ENCODE results near the gene SEC14L5. TPM values are rescaled to one million over a fixed set of nuclear protein-coding genes. Genes with fewer than 3 reads are reported as not detected.

The SEC14L5 gene
- total and polyA plus RNA-seq, 9 donors = 0.11 to 1.5 (median 0.38) TPM

GRCh38 chr16:5060073-5060641 is 102.0 kb downstream of the SEC14L5 start:
- 62 to 69% (median 67%) methylated on average over 10 of the region's 10 CpGs for WGBS, 3 donors
- Histone ChIP-seq H3K9me3 (no peaks in the 10 kb centered on the region), H3K4me3 (no peak overlapping the region), H3K36me3 (no peaks in the 10 kb centered on the region), H3K27me3 (no peaks in the 10 kb centered on the region), H3K27ac (no peak overlapping the region), H3K4me1 (ENCODE audit: insufficient read depth) (no peaks in the 10 kb centered on the region)
- intact Hi-C loops (cut with DNase I) = no loop called here
- no peak for DNase-seq
- no peak for TF ChIP-seq EP300 (IDR thresholded peaks at IDR 0.05)

DNA sequence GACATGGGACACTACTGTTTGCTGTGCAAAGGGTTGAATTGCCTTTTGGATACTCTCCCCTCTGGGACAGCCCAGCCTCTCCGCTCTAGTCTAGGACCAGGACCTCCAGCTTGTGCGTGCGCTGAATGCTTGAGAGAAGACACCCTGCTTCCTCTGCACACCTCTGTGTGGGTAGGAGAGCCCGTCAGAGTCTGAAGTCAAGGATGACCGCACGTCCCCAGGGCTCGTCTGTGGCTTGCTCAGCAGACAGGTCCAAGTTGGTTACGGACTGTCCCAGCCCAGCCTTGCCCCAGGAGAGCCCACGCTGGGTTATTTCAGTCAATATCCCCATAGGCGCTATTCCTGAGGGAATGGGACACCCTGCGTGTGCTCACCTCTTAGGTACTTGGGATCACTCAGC is 103.9 kb downstream of the SEC14L5 start:
- Histone ChIP-seq H3K4me3 (no peak overlapping the region), H3K36me3 (no peaks in the 10 kb centered on the region), H3K27ac (no peak overlapping the region), H3K9me3 (no peaks in the 10 kb centered on the region), H3K27me3 (no peaks in the 10 kb centered on the region), H3K4me1 (ENCODE audit: insufficient read depth) (no peaks in the 10 kb centered on the region)
- 73 to 79% (median 78%) methylated on average over 11 of the region's 11 CpGs for WGBS, 3 donors
- intact Hi-C loops (cut with DNase I) = no loop called here
- DNase-seq = no peak
- TF ChIP-seq POLR2A (IDR thresholded peaks at IDR 0.05) (no peak), EP300 (IDR thresholded peaks at IDR 0.05) (no peak)
- TF ChIP-seq, protein P1, sequence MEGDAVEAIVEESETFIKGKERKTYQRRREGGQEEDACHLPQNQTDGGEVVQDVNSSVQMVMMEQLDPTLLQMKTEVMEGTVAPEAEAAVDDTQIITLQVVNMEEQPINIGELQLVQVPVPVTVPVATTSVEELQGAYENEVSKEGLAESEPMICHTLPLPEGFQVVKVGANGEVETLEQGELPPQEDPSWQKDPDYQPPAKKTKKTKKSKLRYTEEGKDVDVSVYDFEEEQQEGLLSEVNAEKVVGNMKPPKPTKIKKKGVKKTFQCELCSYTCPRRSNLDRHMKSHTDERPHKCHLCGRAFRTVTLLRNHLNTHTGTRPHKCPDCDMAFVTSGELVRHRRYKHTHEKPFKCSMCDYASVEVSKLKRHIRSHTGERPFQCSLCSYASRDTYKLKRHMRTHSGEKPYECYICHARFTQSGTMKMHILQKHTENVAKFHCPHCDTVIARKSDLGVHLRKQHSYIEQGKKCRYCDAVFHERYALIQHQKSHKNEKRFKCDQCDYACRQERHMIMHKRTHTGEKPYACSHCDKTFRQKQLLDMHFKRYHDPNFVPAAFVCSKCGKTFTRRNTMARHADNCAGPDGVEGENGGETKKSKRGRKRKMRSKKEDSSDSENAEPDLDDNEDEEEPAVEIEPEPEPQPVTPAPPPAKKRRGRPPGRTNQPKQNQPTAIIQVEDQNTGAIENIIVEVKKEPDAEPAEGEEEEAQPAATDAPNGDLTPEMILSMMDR (IDR thresholded peaks at IDR 0.05) = no peak

- TF ChIP-seq EP300 (IDR thresholded peaks at IDR 0.05) (no peak), POLR2A (IDR thresholded peaks at IDR 0.05) (no peak)
- TF ChIP-seq, protein P1 (IDR thresholded peaks at IDR 0.05) = no peak
- no peaks in the 10 kb centered on the region for H3K36me3 ChIP-seq
- no peaks in the 10 kb centered on the region for H3K9me3 ChIP-seq
- WGBS, 3 donors = 59% methylated on average over 17 to 19 of the region's 19 CpGs
- H3K27me3 ChIP-seq = no peaks in the 10 kb centered on the region
- H3K4me3 ChIP-seq = no peak overlapping the region
- intact Hi-C loops (cut with DNase I) = no loop called here
- no peak overlapping the region for H3K27ac ChIP-seq
- DNase-seq = no peak
- H3K4me1 ChIP-seq (ENCODE audit: insufficient read depth) = no peaks in the 10 kb centered on the region
Measured at GRCh38 chr16:5062790-5063765, 104.9 kb downstream of the SEC14L5 start.

GRCh38 chr16:5064915-5065314 is 106.8 kb downstream of the SEC14L5 start:
- TF ChIP-seq POLR2A (IDR thresholded peaks at IDR 0.05) = no peak
- no peak for TF ChIP-seq EP300 (IDR thresholded peaks at IDR 0.05)
- TF ChIP-seq, protein P1 (IDR thresholded peaks at IDR 0.05) = no peak
- Histone ChIP-seq H3K27ac (no peak overlapping the region), H3K4me1 (ENCODE audit: insufficient read depth) (no peaks in the 10 kb centered on the region), H3K27me3 (no peaks in the 10 kb centered on the region), H3K4me3 (no peak overlapping the region), H3K9me3 (no peaks in the 10 kb centered on the region), H3K36me3 (no peaks in the 10 kb centered on the region)
- intact Hi-C loops (cut with DNase I) = no loop called here
- DNase-seq = no peak
- 66 to 80% (median 70%) methylated on average over 7 of the region's 7 CpGs for WGBS, 3 donors

GRCh38 chr16:5065326-5065725 is 107.2 kb downstream of the SEC14L5 start:
- H3K27me3 ChIP-seq = no peaks in the 10 kb centered on the region
- WGBS, 3 donors = 55 to 61% (median 59%) methylated on average over 8 of the region's 8 CpGs
- TF ChIP-seq, protein P1 (IDR thresholded peaks at IDR 0.05) = no peak
- no peak for TF ChIP-seq POLR2A (IDR thresholded peaks at IDR 0.05)
- TF ChIP-seq EP300 (IDR thresholded peaks at IDR 0.05) = no peak
- no peaks in the 10 kb centered on the region for H3K4me1 ChIP-seq (ENCODE audit: insufficient read depth)
- H3K4me3 ChIP-seq = no peak overlapping the region
- H3K27ac ChIP-seq = no peak overlapping the region
- DNase-seq = no peak
- no peaks in the 10 kb centered on the region for H3K36me3 ChIP-seq
- H3K9me3 ChIP-seq = no peaks in the 10 kb centered on the region
- intact Hi-C loops (cut with DNase I) = no loop called here

Data from ovary (tissue), 9 donors.